Glomerular visceral epithelial cell (primary cell): ENCODE results near the gene RNF157.
"Not testable (repeated sequence)": the region's sequence is repeated elsewhere in the genome, so short reads cannot be mapped to it uniquely, and the experiment has no call there.

Experiments
- DNase-seq: peaks from one replicate; pipeline ENCODE4 v3.0.0-alpha.2; 2016; ENCODE audit errors: extremely low spot score

RNF157 gene

DNA sequence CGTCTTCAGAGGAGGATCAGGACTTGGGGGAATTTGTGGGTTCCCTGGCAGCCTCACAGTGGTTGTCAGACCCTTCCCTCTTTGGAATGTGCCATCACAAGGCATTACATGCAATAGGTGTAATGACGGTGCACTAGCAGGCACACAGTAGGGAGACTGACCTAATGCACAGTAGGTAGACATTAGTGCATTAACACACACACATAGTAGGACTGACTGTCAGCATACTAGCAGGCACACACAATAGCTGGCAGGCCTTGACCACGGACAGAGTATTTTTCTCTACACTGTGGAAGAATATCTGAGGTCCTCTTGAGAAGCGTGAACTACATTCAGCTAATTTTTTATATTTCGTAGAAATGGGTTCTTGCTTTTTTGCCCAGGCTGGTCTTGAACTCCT lies 14.0 kb upstream of the RNF157 start:
- DNase-seq = no peak

- DNase-seq = no peak
These were observed 13.5 kb upstream of the RNF157 start for GRCh38 chr17:76253841-76254240.

- not testable (repeated sequence) for DNase-seq
These were observed 12.9 kb upstream of the RNF157 start for GRCh38 chr17:76252967-76253766.

DNA sequence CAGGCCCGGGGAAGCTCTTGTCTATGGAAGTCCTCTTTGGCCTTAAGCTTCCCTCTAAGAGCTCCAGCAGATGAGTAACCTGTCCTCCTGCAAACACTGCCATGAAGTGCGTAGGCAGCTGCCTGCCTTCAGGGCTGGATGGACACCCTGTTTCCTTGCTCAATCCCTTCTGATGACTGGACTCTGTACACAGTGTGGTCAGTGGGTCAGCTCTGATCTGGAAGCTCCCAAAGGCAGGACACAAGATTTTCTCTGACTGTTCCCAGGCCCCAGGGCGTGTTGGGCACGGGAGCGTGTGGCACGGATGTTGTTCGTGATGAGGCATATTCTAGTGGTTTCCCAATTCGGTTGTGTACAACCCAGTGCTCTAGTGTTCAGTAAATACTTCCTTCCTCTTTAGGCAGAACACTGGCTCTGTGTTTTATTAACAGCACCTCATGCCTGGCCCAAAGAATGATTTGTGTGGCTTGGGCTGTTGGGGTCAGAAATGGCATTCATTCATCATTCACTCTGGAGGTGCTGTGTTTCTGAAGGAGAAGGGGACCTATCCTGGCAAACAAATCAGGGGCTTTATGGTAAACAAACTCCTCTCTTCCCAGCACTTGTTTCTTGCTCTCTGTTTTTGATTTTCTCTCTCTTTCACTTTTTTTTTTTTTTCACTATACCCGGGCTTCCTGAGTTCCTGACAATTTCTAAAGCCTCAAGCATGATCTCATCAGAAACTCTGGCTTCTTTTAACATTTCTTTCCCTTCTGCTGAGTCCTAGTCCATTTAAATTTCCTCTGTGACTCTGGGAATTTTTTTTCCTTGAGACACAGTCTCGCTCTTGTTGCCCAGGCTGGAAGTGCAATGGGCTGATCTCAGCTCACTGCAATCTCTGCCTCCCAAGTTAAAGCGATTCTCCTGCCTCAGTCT lies 12.0 kb upstream of the RNF157 start:
- peak; percentile 81 for DNase-seq

- DNase-seq = no peak
These were observed 11.3 kb upstream of the RNF157 start for GRCh38 chr17:76251478-76252039.

DNA sequence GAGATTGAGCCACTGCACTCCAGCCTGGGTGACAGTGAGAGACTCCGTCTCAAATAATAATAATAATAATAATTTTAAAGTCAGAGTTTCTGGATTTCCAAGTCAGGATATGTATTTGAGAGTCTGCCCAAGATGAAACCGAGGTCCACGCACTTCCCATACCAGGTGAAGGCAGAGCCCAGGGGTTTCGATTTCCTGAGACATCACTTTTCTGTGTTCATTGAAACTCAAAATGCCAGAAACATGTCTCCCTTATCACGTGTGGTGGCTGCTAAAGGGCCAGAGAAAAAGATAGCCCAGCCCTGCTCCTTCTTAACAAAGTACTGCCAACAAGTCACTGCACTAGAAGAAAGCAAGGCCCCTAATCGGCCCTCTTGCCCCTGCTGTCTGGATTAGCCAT lies 9.8 kb upstream of the RNF157 start:
- DNase-seq = no peak

GRCh38 chr17:76248013-76248782 lies 7.9 kb upstream of the RNF157 start:
- no peak for DNase-seq

DNA sequence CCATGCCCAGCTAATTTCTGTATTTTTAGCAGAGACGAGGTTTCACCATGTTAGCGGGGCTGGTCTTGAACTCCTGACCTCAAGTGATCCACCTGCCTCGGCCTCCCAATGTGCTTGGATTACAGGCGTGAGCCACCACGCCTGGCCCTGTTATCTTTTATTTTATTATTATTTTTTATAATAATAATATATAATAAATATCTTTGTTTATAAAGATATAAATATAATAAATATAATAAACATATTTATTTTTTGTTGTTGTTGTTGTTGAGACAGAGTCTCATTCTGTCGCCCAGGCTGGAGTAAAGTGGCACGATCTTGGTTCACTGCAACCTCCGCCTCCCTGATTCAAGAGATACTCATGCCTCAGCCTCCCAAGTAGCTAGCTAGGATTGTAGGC lies 7.0 kb upstream of the RNF157 start:
- no peak for DNase-seq

GRCh38 chr17:76246080-76247066 lies 6.1 kb upstream of the RNF157 start:
- peak; percentile 11 for DNase-seq

- DNase-seq = not testable (repeated sequence)
These were observed 4.4 kb upstream of the RNF157 start for GRCh38 chr17:76244721-76245120.

GRCh38 chr17:76243826-76244679 lies 3.8 kb upstream of the RNF157 start:
- no peak for DNase-seq

- no peak for DNase-seq
These were observed 1.5 kb upstream of the RNF157 start for GRCh38 chr17:76241691-76242255.

- DNase-seq = no peak
These were observed 878 bp upstream of the RNF157 start for GRCh38 chr17:76241204-76241538.

DNA sequence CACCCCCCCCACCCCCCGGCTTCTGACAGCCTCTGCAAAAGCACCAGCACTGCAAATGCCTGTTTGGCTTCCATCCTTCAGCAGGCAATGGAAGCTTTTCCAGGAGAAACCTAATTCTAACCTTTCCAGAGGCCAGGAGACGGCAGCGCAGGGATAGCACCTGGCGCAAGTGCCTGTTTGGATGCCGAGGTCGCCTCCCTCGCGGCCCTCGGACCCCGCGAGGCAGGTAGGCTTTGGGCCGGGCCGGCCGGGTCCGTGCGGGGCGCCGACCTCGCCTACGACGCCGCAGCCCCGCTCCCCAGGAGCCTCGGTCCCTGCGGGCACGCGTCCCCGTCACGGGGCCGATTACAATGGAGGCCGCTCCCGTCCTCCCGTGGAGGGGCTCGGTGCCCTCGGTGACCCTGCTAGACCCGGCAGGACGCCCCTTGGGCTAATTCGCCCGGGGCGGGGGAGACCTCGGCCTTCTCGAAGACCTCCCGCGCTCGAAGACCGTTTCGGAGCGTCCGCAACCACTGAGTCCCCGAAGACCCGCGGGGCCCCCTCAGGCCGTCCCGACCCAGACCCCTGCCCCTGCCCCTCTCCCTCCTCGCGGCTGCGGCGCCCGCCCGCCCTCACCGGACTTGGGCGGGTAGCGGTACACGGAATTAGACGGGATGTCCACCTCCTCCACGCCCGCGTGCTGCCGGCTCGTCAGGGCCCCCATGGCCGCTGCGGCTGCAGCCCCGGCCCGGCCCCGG lies 587 bp downstream of the RNF157 start:
- DNase-seq = no peak

DNA sequence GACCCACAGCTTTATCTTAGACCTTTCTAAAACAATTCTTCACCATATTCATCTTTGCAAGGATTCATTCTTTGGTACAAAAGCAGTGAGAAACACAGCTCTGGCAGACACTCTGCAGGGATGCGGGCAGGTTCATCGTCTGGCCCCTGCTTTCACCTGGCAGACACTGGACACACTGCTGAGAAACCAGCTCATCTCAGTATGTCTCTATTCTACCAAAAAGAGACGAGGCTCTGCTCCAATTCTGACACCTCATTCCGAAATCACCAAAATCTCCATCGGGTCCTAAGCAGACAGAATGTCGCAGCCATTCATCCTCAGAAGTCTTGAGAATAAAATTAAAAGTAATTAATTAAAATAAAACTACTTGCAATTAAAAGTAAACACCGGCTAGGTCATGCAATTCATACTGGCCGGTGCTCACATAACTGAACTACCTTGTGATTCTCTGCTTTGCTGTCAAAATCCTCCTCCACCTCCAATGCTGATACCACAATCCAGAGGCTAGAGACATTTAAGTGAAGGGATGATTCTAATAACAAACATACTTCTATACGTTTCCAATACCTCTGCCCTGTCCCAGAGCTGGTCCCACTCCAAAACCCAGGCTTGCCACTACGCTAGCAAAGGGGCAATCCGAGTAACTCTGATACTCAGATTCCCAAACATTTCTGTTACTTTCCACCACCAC lies 1.3 kb downstream of the RNF157 start:
- DNase-seq = no peak

- DNase-seq = peak; percentile 58
These were observed 2.4 kb downstream of the RNF157 start for GRCh38 chr17:76237859-76238313.

DNA sequence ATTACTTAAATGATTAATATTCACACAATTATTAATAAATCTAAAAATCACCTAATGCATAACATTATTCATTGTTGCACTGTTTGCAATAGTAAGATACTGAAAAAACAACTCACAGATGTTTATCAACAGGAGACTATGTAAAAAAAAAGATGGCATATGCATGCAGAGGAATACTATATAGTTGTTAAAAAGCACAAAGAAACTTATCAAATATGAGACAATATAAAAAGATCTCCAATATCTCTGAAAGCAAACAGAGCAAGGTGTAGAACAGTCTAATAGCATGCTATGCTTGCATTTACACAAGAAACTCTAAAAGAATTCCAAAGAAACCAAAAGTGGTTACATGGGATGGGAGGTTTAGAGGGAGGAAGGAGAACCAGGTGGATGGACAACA lies 3.7 kb downstream of the RNF157 start:
- no peak for DNase-seq

- DNase-seq = no peak
These were observed 4.4 kb downstream of the RNF157 start for GRCh38 chr17:76235883-76236282.
